Neural cell (in vitro differentiated cells): Measurements from ENCODE around the gene E4F1.

Experiments used
- CTCF ChIP-seq: fragments of 450-650 bp; IDR thresholded peaks from 2 replicates; pipeline ENCODE4 v1.5.1; 2014; ENCODE audit warnings: antibody characterized with exemption, mild to moderate bottlenecking, moderate library complexity; ENCODE audit not compliant: poor library complexity, severe bottlenecking
- EZH2 ChIP-seq: fragments of 200-600, 300-800 bp; shearing (Covaris generic), sonication (generic); IDR thresholded peaks from 2 replicates; pipeline ENCODE4 v1.6.1; 2014; ENCODE audit warnings: antibody characterized with exemption, low read length, borderline replicate concordance, mild to moderate bottlenecking; ENCODE audit not compliant: insufficient read depth, poor library complexity, severe bottlenecking
- POLR2AphosphoS5 ChIP-seq: IDR thresholded peaks from 2 replicates; pipeline ENCODE4 v1.6.1; 2012
- TF ChIP-seq, protein P1 (sequence below): IDR thresholded peaks from 2 replicates; pipeline ENCODE4 v1.6.1; 2012; ENCODE audit warnings: borderline replicate concordance

DNA sequence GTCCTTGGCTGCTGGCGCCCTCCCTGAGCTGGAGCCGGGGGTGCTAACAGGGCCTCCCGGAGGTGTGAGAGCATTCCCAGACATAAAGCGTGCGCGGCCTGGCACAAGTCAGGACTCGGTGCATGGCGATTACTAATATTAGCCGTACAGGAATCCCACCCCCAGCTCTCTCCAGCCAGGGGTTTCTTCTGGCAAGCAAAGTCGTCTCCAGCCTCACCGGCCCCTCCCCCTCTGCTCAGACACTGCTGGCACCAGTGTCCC, 32.0 kb upstream of the E4F1 start:
- TF ChIP-seq CTCF (no peak), POLR2AphosphoS5 (no peak), EZH2 (no peak)
- TF ChIP-seq, protein P1, sequence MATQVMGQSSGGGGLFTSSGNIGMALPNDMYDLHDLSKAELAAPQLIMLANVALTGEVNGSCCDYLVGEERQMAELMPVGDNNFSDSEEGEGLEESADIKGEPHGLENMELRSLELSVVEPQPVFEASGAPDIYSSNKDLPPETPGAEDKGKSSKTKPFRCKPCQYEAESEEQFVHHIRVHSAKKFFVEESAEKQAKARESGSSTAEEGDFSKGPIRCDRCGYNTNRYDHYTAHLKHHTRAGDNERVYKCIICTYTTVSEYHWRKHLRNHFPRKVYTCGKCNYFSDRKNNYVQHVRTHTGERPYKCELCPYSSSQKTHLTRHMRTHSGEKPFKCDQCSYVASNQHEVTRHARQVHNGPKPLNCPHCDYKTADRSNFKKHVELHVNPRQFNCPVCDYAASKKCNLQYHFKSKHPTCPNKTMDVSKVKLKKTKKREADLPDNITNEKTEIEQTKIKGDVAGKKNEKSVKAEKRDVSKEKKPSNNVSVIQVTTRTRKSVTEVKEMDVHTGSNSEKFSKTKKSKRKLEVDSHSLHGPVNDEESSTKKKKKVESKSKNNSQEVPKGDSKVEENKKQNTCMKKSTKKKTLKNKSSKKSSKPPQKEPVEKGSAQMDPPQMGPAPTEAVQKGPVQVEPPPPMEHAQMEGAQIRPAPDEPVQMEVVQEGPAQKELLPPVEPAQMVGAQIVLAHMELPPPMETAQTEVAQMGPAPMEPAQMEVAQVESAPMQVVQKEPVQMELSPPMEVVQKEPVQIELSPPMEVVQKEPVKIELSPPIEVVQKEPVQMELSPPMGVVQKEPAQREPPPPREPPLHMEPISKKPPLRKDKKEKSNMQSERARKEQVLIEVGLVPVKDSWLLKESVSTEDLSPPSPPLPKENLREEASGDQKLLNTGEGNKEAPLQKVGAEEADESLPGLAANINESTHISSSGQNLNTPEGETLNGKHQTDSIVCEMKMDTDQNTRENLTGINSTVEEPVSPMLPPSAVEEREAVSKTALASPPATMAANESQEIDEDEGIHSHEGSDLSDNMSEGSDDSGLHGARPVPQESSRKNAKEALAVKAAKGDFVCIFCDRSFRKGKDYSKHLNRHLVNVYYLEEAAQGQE, result no peak
